GM18868 (cell line): ENCODE data around the gene NHSL2.

Experiments used
- ATAC-seq: cut with Tn5 transposase; IDR thresholded peaks from one replicate; pipeline ENCODE4 v1.9.1; 2021; ENCODE audit warnings: mild to moderate bottlenecking, moderate library complexity; ENCODE audit not compliant: unreplicated experiment

NHSL2 gene

DNA sequence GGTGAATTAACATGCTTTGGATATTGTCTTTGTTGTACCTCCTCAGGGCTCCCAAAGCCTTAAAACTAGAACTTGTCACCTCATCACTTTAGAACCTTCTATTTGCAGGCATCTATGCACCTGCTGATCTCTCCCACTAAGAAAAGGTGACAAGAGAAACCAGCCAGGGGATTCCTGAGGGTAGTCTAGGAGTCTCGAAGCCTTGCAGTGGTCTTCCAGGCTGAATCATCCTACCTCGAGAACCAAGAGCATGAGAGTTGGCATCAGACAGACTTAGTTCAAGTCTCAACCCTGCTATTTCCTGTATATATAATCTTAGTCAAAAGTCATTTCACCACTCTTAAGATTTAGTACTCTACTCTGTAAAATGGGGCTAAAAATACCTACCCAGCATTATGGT lies 191.5 kb downstream of the NHSL2 start:
- ATAC-seq = no peak

DNA sequence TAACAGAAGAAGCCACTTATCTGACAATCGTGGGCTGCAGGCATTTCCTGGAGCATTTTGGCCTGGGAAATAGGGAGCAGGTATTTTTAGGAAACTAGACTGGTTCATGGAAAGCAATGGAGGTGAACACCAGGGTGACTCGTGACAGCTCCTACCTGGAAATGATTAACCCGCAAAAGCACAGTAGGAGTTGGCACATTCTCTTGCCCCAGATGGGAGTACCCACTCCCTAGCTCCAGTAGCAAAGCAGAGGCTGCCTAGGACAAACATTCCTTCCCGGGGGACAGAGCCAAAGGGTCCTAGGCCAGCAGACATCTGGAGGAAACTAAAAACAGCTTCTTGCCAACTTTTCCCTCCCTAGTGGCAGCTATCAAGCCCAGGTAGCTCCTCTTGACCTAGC lies 192.1 kb downstream of the NHSL2 start:
- no peak for ATAC-seq

DNA sequence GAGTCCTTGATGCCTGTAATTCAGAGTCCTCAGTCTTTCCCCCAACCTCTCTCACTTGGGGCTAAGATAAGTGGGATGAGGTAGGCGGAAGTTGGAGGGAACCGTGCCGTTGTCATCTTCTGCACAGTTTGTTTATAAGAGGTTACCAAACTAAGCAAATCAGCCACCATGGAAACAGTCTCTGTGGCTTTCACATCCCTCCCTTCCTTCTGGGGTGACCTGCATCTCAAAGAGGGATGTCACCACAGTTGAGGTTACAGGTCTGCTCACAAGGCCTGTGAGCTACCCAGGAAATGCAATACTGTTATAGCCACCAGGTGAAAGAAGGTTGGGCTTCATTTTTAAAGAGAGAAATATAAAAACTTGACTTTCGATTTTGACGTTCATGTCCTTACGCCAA lies 194.8 kb downstream of the NHSL2 start:
- ATAC-seq = peak; percentile 52

DNA sequence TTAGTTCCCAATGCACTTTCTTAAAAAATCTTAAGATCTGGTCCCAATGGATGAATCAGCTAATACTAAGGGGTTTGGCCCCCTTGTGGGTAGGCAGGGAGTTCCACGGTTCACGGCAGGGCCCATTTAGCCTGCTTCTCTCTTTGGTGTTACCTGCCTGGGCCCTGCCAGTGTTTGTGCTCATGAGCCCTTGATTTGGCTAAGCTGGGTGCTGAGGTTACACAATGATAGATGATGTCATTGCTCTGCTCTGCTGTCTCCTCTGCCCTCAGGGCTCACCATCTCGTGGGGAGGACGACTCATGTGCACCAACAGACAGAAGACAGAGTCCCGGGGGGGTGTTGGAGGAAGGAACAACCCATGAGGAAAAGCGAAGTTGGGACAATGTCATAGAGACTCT lies 196.7 kb downstream of the NHSL2 start:
- ATAC-seq = no peak

- ATAC-seq = no peak
Measured at GRCh38 chrX:72107841-72108595, 197.4 kb downstream of the NHSL2 start.

DNA sequence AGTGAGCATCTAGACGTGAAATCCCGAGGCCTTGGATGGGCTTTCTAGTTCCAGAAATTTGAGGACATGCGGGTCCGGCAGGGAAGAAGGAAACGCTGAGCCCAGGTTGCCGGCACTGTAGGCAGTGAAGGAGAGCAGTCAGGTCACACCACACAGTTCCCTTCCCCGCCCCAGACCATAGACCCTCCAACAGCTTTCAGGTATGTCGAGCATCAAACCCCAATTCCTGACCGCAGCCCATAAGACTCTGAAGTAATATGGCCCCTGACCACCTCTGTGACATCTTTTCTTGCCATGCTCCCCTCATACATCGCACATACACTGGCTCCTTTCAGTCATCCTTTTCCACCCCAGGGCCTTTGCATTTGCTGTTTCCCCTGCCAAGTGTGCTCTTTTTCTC lies 198.0 kb downstream of the NHSL2 start:
- no peak for ATAC-seq

DNA sequence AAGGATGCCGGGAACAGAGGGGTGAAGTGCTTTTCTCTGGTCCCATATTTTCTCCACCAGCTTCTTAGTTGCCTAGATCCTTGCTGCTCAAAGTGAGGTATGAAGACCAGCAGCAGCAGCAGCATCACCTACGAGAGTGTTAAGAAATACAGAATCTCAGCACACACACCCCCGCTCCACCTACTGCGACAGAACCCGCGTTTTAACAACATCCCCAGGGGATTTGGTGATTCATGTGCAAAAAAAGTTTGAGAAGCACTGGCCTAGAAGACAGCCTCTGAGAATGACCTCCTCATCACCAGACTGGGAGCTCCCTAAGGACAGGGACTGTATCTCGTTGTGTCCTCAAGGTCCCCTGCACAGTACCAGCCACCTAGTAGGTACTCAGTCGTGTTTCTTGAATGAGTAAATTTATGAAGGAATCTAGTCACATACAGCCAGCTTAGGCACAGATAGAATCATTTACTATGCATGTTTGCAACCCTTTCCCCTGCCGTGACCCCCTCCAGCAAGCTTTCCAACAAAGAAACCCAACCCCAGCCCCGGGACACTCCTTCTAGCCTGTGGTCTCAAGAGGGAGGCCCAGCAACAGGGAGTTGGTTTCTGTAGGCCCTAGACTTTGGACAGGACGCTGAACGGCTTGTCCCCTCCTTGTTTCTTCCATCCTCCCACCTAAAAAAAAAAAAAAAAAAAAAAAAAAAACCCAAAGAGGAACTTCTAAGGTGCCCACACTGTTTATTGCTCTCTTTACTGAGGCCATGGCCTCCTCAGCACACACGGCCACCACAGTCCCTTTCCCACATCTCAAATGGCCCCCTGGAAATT lies 199.6 kb downstream of the NHSL2 start:
- no peak for ATAC-seq

GRCh38 chrX:72110876-72111708 lies 200.4 kb downstream of the NHSL2 start:
- no peak for ATAC-seq

- ATAC-seq = no peak
Measured at GRCh38 chrX:72113461-72113860, 202.8 kb downstream of the NHSL2 start.

- ATAC-seq = no peak
Measured at GRCh38 chrX:72114306-72114705, 203.7 kb downstream of the NHSL2 start.

DNA sequence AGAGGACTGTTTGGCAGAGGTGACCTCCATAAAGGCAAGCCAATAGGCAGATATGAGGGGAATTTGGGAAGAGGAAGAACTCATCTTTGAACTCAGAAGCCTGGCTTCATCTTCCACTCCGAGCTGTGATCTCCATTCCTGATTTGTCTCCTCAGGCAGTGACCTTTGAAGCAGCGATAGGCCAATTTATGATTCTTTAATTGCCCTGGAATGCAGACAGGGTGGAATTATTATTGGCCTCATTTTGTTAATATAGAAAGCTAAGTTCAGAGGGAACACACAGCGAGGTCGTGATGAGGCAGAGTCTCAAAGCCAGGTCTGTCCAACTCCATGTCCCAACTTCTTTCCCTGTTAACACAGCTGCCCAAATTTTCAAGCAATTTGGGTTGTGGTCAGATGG lies 204.2 kb downstream of the NHSL2 start:
- ATAC-seq = no peak

- no peak for ATAC-seq
Measured at GRCh38 chrX:72115380-72115779, 204.7 kb downstream of the NHSL2 start.

GRCh38 chrX:72117636-72118210 lies 207.1 kb downstream of the NHSL2 start:
- no peak for ATAC-seq

DNA sequence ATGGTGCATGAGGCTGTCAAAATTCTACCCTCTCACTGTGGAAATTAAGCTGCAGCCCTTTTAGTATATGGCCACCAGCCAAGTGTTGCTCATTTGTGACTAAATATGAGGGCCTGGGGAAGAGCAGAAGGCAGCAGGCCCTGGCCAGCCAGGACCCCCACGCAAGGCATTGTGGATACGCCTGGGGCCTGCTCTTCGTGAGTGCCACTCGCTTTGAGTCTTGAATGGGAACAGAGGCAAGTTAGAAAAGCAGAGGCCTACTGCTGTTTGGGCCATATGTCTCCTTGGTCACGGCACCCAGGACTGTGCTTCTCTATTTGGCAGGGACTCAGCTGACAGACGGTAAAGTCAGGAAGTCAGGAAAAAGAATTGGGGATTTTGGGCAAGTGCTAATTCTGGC lies 210.2 kb downstream of the NHSL2 start:
- no peak for ATAC-seq

- ATAC-seq = peak; percentile 82
Measured at GRCh38 chrX:72121383-72121782, 210.7 kb downstream of the NHSL2 start.

DNA sequence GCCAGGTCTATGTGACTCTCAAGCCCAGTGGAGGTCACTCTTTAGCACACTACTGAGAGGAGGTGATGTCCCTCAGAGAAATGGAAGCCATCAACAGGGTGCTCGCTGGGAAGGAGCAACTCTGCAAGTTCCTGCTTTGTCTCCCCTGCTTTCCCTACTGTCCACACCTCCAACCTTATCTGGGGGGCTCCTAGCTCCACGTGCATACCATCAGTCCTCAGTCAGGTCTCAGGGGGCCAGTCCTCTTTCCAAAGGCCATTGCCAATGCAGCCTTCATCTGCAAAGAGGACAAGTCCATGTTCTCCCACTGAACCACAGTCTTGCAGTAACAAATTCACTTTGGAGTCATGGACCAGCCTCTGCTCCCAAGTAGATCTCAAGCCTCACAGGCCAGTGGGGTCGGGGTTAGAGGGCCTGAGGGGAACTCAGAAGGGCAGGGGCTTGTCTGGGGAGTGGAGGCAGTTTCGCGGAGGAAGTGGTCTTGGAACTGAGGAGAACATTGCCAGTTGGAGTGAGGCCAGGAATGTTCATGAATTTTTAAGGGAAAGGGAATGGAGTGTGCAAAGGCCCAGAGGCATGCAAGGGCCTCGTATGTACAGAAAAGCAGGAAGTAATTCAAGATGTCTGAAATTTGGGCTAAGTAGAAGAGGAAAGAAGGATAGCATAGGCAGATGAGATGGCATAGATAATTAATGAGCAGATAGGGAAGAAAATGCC lies 212.1 kb downstream of the NHSL2 start:
- no peak for ATAC-seq

DNA sequence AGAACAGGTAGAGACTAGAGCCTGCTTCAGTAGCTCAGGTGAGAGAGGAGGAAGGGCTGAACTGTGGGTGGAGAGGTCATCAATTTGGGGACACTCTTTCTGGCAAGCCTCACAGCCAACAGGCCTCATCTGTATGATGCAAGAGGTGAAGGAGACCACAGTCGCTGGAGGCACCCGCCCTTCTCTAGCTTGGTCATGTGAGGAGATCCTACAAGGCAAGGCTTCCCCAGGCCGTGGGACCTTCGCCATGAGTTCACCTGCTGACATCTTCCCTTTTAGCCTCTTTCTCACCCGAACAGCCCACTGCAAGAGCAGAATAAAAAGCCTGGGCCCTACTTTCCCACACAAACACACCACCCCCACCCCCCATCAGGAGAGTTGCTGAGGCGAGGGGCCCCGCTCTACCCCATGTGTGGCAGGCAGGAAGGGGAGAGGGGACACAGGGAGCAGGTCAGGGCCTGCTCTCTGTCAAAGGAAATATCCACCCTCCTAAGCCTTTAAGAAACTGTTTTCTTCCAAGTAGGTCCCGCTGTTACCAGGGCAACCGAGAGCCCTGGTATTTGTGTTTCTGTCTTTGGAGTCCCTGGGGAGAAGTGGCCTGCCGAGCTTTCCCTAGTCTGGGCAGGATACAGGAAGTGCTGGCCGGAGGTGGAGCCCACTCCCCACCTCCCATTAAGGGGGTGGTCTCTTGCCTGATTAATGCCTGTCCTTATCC lies 213.0 kb downstream of the NHSL2 start:
- no peak for ATAC-seq

- no peak for ATAC-seq
Measured at GRCh38 chrX:72124540-72125201, 214.0 kb downstream of the NHSL2 start.

GRCh38 chrX:72125331-72126047 lies 214.8 kb downstream of the NHSL2 start:
- ATAC-seq = no peak
